Left forelimb (tissue), 1 donor: ENCODE data around the gene AGPS.

ENCODE experiments used
- DNase-seq: peaks from one replicate; pipeline ENCODE4 v3.0.0-alpha.2; 2018; ENCODE audit warnings: low spot score

AGPS gene

DNA sequence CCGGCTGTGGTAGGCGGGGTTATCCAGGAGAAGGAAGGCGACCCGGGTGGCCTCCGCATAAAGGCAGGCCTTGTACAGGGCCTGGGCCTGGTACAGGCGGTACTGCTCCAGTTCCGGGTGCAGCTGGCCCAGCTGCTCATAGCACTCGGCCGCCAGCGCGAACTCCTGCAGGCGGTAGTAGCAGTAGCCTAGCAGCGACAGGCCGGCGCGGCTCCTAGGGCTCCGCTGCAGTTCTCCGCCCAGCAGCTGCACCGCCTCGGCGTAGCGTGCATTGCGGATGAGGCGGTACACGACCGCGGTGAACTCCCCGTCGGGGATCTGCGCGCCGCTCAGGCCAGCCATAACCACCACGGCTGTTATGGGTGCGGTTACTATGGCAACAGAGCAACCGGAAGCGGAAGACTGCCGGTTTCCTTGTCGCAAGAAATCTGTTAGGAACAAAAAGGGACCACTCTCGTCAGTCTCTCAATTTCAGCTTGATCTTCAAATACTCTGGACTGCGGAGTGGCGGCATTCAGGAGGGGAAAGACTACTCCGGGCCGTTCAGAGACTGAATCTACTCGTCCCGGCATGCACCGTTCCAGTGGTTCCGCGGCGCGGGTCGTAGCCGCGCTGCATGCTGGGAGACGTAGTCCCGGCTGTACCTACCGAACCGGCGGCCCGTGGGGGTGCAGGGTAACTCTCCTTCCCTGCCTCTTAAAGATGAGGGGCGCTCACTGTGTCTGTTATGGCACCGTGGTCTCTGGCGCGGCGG is 160.0 kb downstream of the AGPS start:
- DNase-seq = peak; percentile 95

DNA sequence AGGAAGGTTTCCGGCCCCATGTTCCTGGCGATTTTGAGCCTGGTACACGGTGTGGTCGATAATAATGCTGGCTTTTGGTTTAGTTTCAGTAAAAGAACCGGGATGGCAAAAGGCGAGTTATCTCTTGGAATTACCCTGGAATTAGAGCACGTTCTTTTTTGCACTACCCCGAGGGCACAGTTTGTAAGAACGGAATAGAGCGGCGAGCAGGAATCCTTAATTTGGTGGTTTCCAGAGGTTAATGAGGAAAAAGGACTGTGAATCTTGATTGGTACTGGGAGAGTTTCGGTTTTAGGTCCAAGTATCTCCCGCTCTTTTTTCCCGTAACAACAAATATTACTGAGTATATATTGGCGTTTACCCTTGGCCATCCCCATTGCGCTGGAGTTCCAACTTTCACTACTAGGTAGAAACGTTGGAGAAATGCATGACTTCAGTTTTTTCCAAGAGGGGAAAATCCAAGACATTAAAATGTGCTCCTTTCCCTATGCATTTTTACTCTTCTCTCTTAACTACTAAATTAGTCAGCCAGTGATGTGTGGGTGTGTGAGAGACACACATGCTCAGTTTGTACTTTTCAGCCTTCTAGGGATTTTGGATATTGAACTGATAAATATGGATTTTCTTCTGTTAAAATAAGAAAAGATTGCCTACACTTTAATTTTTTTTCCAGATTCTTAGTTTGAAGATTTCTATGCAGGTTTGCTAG is 160.8 kb downstream of the AGPS start:
- DNase-seq = no peak

DNA sequence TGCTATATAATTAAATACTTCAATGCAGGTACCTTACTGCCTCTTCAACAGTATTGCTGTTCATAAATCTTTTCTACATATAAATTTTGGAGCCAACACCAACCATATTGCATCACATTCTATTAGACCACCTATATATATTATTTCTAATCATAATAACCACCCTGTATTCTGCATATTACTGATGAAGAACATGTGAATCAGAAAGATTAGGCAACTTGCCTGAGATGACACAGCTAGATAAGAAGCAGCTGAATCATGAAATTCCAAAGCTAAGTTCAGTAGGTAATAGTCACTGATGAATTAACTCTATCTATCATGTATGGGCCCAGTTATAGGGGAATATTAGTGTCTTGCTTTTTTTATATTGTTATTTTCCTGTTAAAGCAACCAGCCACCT is 161.8 kb downstream of the AGPS start:
- no peak for DNase-seq

DNA sequence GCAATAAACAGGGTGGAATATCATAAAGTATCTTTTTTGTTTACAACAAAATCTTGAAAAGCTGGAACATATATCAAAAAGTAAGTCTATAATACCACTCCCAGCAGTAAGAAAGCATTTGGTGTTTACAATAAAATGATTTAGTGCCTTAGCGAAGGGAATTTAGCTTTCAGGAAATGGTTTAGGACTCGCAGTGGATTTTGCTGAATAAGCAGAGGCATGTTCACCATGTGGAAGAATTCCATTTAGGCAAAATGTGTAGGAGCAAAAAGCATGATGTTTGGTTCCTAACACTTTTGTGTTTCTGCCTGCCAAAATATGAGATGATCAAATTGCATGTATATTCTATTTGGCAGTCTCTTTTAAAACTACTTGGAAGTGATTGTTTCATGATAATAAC is 163.6 kb downstream of the AGPS start:
- no peak for DNase-seq

DNA sequence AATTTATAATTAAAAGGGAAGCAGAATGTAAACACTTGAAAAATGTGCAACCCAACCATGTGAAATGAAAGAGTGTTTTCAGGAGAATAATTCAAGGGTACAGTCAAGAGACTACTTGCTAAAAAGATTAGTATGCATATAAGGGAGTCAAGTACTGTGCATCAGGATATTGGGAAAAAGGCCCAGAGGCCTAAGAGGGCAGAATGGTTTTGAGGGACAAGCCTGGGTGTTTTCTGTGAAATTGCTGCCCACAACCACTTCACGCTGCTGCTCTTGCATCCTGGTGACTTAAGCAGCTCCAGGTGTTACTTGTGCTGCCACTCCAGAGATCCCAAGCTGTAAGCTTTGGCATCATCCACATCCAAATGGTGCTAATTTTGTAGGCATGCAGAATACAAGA is 165.2 kb downstream of the AGPS start:
- no peak for DNase-seq

DNA sequence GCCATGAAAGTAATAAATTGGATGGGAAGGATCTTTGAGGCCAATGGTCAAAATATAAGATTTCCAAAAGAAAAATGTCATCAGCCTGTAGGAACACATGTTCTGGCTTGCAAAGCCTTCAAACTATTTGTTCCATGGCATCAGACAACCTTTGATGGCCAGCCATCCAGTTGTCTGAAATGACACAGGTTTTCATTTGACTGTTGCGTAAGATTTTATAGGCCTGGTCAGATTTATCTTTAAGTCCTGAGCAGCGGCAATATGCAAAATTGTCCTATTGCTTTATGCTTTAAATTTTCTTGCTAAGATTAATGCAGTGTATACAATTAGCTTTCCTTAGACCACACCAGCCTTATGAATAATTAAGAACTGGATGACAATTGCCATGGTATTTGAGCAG is 167.1 kb downstream of the AGPS start:
- DNase-seq = no peak

DNA sequence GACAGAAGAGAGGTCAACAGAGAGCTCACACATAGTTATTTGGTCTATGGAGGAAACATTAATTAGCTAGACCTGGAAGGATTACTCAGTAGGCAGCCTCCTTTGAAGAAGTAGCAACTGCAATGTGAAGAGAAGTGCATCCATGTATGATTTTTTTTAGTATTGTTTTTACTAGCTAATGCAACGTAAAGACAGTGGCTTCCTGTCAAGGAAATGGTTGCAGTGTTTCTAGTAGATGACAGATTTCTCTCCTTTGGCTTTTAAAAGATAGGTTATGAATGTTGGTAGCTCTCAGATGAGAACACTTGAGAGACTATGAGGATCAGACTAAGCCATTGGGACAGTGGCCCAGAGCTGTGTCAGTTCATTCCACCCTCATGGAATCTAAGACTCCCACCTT is 175.8 kb downstream of the AGPS start:
- no peak for DNase-seq

DNA sequence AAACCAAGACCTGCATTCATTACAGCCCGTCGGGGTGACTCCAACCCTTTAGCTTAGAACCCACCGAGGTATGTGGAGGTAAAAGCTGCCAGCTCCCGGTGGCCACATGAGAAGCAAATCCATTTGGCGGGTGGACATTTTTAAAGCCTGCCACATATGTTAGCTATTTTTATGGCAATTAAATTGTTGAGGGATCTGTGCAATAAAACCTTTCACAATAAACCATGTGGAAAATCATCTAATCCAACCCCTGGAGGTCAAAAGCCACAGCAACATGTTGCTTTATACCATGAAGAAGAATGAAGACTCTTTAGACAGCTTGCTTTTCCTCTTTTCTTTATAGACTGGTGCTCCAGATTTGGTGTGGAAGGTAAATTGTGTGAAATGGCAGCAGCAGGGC is 176.3 kb downstream of the AGPS start:
- DNase-seq = no peak

DNA sequence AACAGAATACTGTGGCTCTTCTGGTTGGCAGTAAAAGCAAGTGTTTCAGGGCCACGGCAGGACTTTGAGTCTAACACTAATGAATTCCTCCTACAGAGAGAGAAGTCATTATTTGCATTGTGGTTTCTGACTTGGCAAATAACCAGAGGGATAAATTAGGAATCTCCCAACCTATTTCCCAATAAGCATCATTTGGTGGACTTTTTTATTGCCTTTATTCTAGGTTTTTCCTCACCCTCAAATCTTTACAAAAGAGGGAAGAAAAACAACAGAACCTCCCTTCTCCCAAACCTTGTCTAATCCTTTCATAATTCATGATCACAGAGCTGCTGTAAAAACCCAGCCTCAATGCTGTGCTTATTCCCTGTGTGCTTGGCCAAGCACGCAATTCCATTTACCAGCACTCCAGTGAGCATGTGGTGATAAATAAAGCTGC is 179.7 kb downstream of the AGPS start:
- no peak for DNase-seq

DNA sequence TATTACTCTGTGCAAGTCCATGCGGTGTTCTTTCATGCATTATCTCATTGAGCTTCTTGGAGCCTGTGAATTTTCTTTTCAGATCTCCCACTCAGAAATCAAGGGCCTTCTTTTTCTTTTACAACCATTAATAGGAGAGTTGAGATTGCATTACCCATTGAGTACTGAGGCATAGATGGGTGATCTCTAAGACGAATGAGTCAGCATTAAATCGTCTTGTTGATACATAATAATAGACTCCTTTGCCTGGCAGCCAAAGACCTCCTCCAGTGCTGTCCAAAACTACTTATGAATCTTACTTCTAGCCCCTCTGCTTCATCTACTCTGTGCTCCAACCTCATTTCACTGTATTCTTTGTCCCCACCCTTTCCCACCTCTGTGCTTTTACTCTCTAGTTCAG is 180.5 kb downstream of the AGPS start:
- DNase-seq = no peak

DNA sequence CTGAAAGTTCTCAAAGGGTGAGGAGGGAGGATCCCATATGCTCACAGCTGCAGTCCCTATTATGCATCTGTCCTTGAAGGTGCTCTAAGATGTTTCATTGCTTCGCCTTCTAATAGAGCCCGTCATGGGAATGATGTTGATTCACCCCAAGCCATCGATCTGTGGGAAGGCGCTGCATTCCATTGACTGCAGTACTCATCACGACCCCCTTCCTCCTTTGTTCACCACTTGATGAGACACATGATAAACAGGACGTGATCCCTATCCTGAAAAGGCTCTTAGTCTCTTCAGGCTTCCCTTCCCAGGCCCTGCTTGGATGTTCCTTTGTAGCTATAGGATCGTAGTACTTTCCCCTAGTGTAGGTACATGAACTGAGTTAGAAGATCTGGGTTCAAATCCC is 181.8 kb downstream of the AGPS start:
- no peak for DNase-seq

DNA sequence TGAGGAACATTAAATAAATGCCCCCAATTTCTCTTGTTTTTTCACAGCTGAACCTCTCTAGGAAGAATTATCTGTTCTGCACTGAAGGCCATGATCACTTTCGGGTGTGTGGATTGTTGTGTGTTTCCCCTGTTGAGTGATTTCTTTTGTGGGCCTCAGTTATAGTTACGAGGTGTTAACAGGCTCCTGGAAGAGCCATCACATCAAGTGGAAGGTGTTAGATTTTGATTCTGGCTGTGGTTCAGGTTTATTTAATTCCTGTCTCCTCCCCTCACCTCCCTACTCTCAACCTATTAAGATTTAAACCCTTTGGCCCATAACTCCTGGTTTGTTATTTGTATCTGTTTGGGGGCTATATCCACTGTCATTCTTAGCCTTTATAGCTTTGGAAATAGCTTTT is 182.8 kb downstream of the AGPS start:
- no peak for DNase-seq

DNA sequence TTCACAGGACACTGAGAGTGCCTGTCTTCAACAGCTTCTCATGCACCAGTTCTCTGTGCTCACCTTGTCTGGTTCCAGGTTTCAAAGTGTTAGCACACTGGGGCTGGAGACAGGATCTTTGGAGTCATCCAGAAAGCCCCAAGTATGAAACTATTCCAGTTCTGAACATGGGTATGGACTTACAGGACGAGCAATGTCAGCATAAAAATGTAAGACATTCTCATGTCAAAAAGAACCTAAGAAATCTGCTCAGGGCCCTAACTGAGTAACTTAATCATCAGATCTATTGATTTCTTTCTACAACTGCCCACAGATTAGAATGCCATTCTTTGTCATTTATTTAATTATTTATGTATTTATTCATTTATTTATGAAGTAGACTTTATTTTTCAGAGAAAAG is 184.5 kb downstream of the AGPS start:
- DNase-seq = no peak

DNA sequence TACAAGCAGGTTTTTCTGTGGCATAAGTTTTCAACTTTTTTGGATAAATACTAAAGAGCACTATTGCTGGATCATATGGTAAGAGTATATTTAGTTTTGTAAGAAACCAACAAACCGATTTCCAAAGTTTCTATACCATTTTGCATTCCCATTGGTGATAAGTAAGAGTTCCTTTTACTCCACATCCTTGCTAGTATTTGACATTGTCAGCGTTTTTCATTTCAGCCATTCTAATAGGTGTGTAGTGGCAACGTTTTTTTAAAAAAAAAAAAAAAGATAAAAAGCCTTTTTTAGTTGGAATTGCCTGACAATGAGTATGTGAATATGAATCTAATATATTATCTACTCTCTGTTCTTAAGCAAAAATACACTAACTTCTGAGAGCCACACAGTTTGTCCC is 185.9 kb downstream of the AGPS start:
- DNase-seq = no peak

DNA sequence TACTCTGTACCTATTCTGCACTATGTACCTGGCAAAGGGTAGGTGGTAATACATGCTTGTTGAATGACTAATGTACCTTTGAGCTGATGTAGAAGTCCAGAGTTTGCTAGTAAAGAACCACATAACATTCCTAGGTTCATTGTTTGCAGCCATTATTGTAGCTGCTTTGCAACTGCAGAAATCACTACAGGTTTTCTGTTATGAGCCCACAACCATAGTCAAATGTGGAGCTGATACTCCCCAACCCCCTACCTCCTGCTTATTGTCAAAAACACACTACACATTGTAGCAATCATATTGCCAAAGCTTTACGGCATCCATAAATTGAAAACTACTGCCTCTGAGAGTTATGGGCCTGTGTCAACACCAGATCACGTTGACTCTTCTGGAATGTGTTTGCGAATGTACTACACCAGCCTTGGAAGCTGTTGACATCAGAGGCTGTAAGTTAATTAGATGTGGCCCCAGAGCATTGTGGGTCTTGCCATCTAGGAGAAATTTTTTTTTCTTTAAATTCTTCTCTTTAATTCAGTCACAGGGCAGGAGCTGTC is 187.0 kb downstream of the AGPS start:
- no peak for DNase-seq

DNA sequence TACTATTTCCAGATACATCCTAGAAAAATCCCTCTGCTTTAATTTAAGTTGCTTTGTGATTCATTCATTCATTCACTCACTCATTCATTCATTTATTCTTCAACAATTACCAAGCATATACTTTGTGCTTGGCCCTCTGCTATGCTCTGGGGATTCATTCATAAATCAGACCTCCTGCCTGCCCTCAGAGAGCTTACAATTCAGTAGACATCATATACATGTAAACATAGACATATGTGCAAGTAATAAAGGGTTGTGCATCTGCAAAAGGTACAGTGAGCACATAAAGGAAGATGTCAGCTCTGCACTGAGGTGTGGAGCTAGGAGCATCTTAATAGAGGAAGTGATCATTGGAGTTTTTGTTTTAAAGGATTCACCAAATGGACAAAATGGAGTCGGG is 189.4 kb downstream of the AGPS start:
- DNase-seq = no peak

DNA sequence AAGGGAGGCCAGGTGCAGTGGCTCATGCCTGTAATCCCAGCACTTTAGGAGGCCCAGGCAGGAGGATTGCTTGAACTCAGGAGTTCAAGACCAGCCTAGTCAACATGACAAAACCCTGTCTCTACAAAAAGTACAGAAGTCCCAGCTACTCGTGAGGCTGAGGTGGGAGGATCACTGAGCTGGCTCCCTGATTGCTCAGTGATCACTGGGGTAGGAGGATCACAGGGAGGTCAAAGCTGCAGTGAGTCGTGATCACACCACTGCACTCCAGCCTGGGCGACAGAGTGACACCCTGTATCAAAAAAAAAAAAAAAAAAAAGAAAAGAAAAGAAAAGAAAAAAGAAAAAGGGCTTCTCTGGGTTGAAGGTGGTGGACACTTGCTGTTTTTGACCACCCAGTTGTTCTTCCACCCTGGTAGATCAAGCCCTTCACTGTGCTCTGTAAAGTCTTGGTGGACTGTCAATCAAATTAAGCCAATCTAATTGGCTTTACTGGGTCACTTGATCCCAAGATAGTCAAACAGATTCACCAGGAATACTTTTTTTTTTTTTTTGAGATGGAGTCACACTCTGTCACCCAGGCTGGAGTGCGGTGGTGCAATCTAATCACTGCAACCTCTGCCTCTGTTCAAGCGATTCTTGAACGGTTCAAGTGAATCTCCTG is 191.6 kb downstream of the AGPS start:
- DNase-seq = no peak

DNA sequence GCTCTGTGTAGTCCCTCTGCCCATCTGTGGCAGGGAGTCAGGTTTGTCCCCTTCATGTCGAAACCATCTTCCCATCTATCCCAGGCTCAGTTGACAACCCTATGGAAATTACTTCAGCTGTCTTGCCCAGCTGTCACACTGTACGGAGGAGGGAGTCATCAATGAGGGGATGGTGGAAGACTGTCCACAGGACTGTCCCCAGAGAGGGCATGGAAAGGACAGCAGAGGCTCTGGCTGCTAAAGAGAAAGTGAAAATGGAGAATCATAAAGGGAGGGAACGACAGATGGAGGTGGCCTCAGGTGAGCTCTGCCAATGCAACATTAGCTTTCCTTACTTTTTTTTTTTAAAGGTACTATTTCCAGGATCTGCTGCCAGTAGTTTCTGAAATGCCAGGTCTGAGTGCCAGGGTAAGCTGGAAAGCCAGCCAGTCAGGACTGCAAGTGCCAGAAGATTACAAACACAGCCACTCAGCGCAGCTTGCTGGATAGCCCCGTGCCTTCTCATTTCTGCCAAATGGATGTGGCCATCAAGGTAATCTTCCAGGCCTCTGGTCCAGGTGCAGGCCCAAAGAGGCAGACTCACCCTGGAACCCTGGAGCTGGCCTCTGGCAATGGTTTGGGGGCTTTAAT is 192.8 kb downstream of the AGPS start:
- DNase-seq = no peak

DNA sequence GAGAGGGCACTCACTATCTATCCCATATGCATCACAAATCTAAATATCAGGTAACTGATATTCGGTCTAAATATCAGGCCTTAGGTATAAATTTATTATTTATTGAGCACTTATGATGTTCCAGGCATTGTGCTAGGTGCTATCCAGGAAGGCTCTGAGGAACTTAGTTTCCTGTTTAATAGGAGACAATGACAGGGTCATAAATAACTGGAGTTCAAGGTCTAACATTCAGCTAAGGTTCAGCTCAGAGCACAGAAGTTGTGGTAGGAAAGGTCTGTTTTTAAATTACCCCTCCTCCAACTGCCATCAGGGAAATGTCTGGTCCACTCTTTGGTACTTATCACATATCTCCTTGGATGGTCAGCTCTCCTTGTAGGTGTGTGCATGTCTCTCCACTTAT is 193.6 kb downstream of the AGPS start:
- DNase-seq = no peak

DNA sequence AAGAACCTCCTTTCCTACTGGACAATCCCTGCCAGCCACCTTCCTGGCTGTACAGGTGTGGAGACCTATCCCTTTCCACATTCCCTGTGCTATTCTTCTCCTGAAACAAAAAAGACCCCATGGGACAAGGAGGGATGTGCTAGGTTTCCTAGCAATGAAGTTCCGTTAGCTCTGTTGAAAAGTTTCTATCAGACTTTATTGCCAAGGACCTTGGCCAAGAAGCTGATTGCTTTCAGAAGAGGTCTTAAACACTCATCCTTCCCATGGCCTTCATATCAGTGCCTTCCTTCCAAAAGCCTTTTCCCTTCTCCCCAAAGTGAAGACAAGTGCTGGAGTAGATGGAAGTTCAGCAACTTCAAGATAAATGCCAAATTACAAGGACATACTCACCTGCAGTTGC is 194.8 kb downstream of the AGPS start:
- DNase-seq = no peak

DNA sequence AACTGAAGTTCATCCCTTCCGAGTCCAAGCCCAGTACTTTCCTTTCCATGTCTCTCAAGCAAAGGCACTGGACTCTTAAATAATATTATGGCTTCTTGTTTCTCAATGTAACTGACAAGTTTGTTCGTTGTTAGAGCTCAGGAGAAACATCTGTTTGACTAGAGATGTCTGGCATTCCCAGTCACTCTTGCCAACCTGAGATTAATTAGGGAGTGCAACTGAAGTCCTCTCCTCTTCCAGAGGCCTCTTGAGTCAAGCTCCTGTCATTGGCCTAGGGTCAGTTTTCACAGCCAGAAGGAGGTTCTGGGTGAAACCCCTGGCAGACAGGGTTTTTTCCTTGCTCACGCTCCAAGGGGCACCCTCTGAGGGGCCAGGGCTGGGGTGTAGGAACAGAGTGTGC is 196.1 kb downstream of the AGPS start:
- DNase-seq = no peak

DNA sequence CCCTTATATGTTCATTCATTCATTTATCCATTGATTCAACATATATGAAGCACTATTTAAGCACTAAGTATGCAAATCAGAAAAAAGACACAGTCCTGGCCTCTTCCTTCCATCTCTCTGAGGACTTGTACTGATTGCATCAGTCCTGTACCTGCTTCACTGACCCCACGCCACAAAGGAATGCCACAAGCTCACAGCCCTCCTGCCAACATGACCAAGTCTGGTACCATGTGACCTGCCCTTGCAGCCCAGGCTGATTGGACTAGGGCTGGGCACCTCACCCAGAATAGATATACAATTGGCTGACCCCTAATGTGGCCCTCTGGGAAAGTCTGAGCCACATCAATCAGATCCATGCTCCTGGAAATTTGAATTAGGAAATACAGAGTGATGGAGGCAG is 196.6 kb downstream of the AGPS start:
- no peak for DNase-seq

DNA sequence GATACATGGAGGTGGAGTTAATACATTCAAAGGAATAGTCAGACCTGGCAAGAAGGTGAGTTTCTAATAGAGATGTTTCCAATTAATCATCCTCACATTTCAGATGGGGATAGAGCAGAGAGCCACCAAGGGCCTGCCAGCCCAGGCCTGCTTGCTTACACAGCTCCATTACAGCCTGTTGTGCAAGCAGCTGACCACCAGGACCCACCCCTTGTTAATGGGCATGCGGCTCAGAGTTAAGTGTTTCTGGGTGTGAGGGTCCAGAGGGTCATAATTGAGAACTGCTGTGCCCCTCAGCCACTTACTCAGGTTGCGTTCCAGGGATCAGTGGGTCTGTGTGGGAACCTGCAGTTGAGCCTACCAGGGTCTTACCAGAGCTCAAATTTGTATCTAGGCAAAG is 199.8 kb downstream of the AGPS start:
- no peak for DNase-seq
